ENCODE data around the gene TRNT1. TPM values are rescaled to one million over a fixed set of nuclear protein-coding genes. Genes with fewer than 3 reads are reported as not detected.

The TRNT1 gene
- total and polyA plus RNA-seq, 4 donors = 8.6 to 30.0 (median 21.7) TPM

GRCh38 chr3:3196148-3196861 is 69.6 kb downstream of the TRNT1 start:
- Histone ChIP-seq H3K36me3 (ENCODE audit: control insufficient read depth in 1 of 2, insufficient read depth in 2 of 2, low read length in 1 of 2) (no peaks in the 10 kb centered on the region), H3K27ac (ENCODE audit: low read depth in 1 of 2, low read length in 2 of 2) (no peak overlapping the region), H3K27me3 (ENCODE audit: control insufficient read depth in 1 of 2, insufficient read depth in 2 of 2, low read length in 1 of 2) (no peaks in the 10 kb centered on the region), H3K4me1 (ENCODE audit: control insufficient read depth in 1 of 2, insufficient read depth in 2 of 2, low read length in 2 of 2) (peaks cover 0 to 2% of the 10 kb centered on the region in 2 donors), H3K9me3 (ENCODE audit: control insufficient read depth, low read length) (no peaks in the 10 kb centered on the region), H3K4me3 (ENCODE audit: low read length in 2 of 2) (no peak overlapping the region)
- WGBS, 2 donors = 59 to 62% methylated on average over 6 of the region's 6 CpGs
- no peak for ATAC-seq (ENCODE audit: low FRiP score)
- intact Hi-C loops (cut with DNase I) = loop anchor here in 1 of 2 donors (5.0 kb wide), 1 partner anchor 1096 kb away; no protein-coding TSS in a partner anchor
- DNase-seq = no peak

Other genes with a start within 250 kb of the TRNT1 start
- under 1 TPM in 1 of 2 donors, not detected in 1; 0.18 TPM for gene IL5RA, start 16.6 kb upstream of the TRNT1 start, total RNA-seq
- gene IL5RA, start 16.6 kb upstream of the TRNT1 start, polyA plus RNA-seq = not detected
- gene CRBN, start 52.8 kb downstream of the TRNT1 start, total RNA-seq = 10 to 100 TPM; 43.2 to 68.5 TPM
- gene CRBN, start 52.8 kb downstream of the TRNT1 start, polyA plus RNA-seq = 10 to 100 TPM; 28.3 to 50.6 TPM